GM18951 (cell line): ENCODE data around the gene FNDC11.
"Not testable (repeated sequence)": the region's sequence is repeated elsewhere in the genome, so short reads cannot be mapped to it uniquely, and the experiment has no call there.

Source experiments
- POLR2A ChIP-seq: IDR thresholded peaks from 4 replicates; pipeline ENCODE4 v1.6.1; 2011; ENCODE audit warnings: mild to moderate bottlenecking; ENCODE audit not compliant: insufficient read length, insufficient read depth; ENCODE audit errors: extremely low read depth
- in situ Hi-C: fragments of 300-500 bp; cut with MboI; formaldehyde crosslinking; loops from one replicate; pipeline ENCODE4 v1.12.0; 2022; ENCODE audit warnings: low sequenced_read_pairs, mixed read lengths, inconsistent platforms; ENCODE audit not compliant: unreplicated experiment

FNDC11 gene

GRCh38 chr20:63597651-63598478, 43.9 kb downstream of the FNDC11 start:
- in situ Hi-C loops = no loop called here
- no peak for TF ChIP-seq POLR2A

GRCh38 chr20:63598479-63599395, 44.8 kb downstream of the FNDC11 start:
- no peak for TF ChIP-seq POLR2A
- in situ Hi-C loops = no loop called here

- TF ChIP-seq POLR2A = no peak
- in situ Hi-C loops = no loop called here
These were observed 45.6 kb downstream of the FNDC11 start for GRCh38 chr20:63599396-63600050.

GRCh38 chr20:63601679-63602078, 47.7 kb downstream of the FNDC11 start:
- in situ Hi-C loops = not testable (repeated sequence)

GRCh38 chr20:63602321-63602720, 48.4 kb downstream of the FNDC11 start:
- in situ Hi-C loops = no loop called here
- no peak for TF ChIP-seq POLR2A
